HG02623 (cell line): ENCODE measurements around the gene TRIM29.
"Not testable (repeated sequence)": the region's sequence is repeated elsewhere in the genome, so short reads cannot be mapped to it uniquely, and the experiment has no call there.

ENCODE experiments used
- ATAC-seq: cut with Tn5 transposase; IDR thresholded peaks from one replicate; pipeline ENCODE4 v1.9.1; 2021; ENCODE audit warnings: moderate library complexity; ENCODE audit not compliant: unreplicated experiment

TRIM29 gene

GRCh38 chr11:120137611-120138521, at the start of gene TRIM29:
TSS of gene TRIM29 (minus strand) at chr11:120138113. CDS start at chr11:120138031, 82 bp downstream.
- no peak for ATAC-seq

DNA sequence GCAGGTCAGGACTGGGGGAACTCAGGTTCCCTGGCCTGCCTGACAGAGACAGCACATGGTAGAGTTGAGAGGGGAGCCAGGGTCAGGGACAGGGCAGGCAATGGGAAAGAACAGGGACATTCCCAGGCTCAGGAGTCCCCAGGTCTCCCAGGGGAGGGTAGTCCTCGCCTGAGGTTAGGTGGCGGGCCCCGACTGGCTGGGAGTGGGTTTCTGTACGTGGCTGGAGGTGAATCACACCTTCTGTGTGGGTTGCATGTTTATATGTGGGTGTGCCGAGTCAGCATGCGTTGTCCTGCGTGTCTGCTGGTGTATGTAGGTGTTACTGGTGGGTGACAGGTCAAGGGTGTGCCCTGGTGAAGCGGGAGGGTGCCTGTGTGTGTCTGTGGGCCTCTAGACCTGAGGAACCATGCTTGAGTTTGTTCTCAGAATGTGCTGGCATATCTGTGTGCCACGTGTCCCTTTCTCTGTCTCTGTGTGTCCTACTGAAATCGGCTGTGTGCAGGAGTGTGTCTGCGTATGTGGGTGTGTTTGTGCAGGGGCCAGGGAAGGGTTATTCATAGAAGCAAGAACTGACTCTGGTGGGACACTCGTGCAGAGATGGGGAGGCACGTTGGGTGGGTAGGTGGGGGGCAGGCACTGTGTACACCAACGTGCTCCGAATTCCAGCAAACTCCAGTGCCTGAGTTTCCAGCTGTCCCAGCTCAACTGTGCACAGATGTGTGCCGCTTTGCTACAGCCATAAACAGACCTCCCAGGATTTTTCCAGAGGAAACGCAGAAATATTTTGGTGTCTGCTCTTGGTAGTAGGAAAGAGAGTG, 49.1 kb upstream of the TRIM29 start:
- no peak for ATAC-seq

GRCh38 chr11:120186456-120186773, 48.5 kb upstream of the TRIM29 start:
- no peak for ATAC-seq

DNA sequence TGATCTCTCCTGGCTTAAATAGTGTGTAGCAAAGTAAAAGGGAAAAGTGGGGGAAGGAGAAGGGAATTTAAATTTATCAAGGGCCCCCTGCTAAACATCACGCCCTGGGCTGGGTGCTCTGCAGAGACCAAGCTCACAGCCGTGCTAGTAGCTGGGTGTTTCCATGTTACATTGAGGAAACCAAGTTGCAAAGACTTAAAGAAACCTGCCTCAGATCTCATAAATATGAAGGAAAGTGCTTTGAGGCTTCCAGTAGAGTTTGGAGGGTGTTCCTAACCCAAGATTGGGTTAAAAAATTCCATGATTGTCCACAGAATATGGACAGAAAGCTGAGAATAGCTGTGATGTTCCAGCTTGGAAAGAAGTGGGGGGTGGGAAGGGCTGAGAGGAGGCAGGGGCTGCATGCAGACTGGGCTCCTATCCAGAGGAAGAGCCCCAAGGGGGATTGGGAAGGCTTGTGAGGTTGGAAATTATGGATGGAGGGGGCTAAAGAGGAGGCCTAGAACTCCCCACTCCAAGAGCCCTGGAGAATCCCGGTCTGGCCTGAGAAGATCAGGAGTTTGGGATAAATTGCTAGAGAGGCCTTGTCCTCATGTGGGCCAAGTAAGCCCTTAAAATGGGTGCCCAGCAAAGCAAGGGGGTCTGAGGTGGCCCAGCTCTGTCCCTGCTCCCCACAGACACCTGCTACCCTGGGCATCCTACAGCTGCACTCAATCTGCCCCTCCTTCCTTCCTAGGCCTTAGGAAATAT, 48.0 kb upstream of the TRIM29 start:
- ATAC-seq, result no peak

GRCh38 chr11:120184946-120185705, 47.2 kb upstream of the TRIM29 start:
- ATAC-seq, result no peak

GRCh38 chr11:120184371-120184945, 46.5 kb upstream of the TRIM29 start:
- no peak for ATAC-seq

GRCh38 chr11:120183701-120184141, 45.8 kb upstream of the TRIM29 start:
- no peak for ATAC-seq

DNA sequence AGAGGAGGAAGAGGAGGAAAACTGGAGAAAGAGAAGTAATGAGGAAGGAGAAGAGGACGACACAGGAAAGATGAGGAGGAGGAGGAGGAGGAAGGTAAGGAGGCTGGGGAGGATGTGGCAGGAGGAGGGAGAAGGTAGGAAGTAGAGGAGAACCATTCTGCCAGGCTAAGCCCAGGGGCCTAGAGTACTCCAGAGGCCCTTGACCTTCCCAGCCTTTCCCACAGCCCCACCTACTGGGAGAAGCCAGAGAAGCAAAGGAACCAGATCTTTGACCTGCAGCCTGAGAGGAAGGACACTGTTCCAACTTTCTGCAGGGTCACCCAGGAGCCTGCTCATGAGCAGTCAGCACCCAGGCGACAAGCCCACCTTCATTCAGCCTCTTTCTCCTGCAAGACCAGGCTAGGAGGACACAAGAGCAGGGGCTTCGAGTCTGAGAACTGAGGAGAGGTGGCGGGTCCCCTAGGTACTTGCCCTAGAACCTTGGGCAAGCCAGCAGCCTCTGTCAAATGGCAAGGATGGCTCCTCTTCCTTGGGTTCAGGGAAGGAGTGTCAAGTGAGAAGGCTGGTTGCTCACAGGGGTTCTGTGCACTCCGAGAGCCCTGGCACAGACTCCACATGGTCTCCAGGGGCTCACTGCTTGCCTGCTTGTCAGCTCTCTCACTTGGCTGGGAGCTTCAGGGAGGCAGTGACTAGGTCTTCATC, 45.0 kb upstream of the TRIM29 start:
- no peak for ATAC-seq

DNA sequence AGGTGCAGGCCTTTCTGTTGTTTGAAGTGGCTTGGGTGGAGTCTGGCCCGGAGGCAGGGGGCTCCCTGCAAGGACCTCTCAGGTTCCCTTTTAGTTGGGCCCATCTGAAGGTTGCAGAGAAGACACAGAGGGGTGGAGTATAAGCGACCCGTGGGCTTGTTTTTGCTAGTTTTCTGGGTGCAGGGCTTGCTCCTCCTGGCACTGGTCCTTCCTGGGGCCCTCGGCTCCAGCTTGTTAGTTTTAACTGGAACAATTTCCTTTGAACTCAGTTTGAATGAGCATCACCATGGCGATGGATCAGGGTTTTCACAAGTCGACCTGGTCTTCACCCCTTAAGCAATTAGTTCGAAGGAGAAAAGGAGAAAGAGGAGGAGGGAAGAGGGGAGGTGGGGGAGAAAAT, 44.5 kb upstream of the TRIM29 start:
- no peak for ATAC-seq

DNA sequence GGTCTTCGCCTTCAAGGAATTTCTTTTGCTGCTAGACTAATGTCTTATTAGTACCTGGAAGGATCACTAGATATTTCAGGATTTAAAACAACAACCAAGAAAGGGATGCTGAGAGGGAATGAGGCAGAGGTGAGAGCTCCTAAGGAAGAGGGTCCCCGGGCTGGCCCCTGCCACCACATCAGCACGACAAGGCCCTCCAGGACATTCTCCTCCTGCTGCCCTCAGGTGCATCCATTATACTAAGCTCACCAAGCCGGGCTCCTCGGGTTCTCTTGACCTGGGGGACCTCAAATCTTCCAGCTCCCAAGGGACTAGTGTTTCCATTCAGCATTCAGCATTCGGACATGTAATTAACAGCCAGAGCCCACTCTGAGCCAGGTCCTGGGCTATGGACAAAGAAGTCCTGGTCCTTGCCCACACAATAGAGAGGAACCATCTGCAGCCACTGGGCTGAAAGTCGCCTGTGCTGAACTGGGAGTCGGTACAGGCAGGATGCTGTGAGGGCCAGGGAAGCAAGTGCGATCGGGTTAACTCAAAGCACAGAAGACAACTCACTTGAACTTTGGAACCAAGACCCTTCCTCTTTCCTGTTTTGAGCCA, 43.6 kb upstream of the TRIM29 start:
- ATAC-seq, result no peak

DNA sequence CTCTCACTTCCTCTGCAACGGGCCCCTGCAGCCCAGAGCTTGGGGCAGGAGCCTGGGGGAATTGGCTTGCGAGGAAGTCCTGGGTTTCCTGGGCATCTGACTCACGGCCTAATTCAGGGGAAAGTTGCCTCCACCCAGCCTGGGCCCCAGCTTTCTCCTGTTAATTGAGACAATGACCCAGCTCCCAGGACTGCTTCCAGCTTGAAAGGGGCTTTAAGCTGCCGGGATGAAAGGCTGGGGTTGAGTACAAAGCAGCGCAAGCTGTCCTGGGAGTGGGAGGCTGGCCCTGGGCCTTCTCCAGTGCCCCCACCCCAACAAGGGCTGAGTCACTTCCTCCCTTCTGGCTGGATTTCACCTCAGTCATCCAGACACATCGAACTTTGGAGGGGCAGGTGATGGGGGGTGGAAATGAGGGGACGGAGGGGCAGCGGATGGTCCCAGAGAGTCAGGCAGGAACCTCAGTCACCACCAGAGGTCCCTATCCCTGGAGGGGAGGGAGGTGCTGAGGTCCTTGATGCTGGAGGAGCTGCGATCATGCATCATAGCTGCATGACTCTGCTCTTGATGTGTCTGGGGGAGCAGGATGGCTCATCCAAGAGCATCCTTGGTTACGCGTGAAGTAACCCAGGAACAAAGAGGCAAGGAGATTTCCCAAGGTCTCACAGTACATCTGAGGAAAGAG, 42.8 kb upstream of the TRIM29 start:
- no peak for ATAC-seq

DNA sequence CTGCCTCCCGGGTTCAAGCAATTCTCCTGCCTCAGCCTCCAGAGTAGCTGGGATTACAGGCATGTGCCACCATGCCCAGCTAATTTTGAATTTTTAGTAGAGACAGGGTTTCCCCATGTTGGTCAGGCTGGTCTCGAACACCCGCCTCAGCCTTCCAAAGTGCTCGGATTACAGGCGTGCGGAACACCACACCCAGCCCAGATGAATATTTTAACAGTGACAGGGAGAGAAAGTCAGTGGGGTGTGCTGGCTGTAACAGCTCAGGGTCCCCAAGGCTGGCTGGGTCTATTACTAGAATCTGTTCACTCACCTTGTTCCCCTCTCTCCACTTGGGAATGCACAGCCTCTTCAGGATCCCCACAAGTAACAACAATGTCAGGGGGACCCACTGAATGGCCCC, 42.1 kb upstream of the TRIM29 start:
- not testable (repeated sequence) for ATAC-seq

GRCh38 chr11:120179057-120179672, 41.3 kb upstream of the TRIM29 start:
- no peak for ATAC-seq

DNA sequence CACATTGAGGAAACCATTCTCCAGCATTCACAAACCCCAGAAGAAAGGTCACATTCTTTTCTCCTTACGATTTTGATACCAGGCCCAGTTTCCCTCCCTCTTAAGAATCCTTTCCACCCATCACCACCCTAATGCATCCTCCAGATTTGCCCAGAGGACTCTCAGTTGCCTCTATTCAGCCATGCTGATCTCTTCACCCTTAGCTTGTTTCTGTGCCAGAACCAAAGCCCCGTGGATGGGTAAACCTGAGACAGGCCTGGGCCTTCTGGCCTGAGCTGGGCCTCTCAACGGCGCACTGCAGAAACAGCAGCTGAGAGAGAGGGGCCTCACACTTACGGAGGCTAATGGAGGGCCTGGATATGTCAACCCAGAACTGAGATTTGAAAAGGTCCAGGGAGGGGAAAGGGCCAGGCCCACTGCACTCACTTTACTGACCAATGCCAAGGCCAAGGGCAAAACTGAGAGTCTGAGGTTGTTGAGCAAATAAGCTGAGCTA, 40.7 kb upstream of the TRIM29 start:
- no peak for ATAC-seq

DNA sequence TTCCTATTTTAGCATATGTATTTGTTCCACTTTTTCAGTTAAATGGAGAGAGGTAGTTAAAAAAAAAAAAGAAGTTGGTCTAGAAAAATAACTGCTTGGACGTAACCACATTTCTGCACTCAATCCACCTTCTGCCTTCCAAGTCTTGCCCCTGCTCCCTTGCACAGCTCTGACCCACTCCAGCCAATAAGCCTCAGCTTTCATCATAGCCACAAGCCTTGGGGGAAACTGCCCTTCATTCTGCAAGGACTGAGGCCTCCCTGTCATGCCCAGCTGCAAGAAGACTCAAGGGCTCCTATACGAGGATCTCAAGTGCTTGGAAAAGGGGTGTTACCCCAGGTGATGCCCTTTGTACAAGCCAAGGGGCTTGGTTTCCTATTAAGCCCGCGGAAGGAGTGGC, 37.0 kb upstream of the TRIM29 start:
- ATAC-seq, result no peak

- ATAC-seq, result no peak
Measured at GRCh38 chr11:120173807-120174206, 35.9 kb upstream of the TRIM29 start.

DNA sequence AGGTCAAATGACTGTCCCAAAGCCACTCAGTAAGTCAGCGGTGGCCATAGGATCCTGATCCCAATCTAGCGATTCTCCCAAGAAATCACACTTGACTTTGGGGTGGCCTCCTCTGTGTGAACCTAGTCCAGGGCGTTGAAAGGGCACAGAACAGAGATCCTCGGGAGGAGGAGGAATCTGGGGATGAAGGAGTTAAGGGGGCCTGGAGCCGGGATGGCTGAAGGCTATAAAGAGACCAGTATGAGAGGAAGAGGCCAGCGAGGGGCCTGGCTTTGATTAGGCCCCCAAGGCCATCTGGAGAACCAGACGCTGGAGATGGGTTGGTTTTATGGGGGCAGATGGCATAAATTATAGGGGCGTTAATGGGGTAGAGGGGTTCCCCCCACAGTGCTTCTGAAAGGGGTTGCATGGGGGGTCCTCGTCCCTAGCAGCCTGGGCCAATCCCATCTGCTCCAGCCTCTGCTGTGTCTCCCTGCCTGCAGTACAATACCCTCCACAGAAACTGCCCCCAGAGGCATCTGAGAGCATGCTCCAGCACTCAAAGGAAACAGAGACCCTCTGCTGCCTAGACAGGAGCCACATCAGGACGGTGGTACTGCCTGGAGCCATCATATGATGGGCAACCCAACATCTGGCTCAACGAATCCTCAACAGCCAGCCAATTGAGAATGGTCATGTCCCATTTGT, 35.2 kb upstream of the TRIM29 start:
- no peak for ATAC-seq
